A549 (cell line): ENCODE measurements around the gene LUC7L2. TPM values are rescaled to one million over a fixed set of nuclear protein-coding genes. Genes with fewer than 3 reads are reported as not detected.
A peak's percentile ranks its signal among the peaks of the same experiment; 100 is the strongest.

Source experiments
- ATAC-seq, 2 experiments: fragments of 200-7000 bp in 1 of 2; fragments of >200 bp in 1 of 2; cut with Nextera tagmentation in 1 of 2; cut with Tn5 transposase in 1 of 2; 3 replicates each; pipeline versions ENCODE4 v1.8.0 to v1.9.1; 2018 to 2020; ENCODE audit warnings: mild to moderate bottlenecking in 1 of 2, moderate library complexity in 1 of 2
- CTCF ChIA-PET: fragments of 300-600 bp; sonication (Branson Sonifier 250); formaldehyde crosslinking; extraction: SDS; loops from one replicate; lab custom pipeline; 2021; ENCODE audit warnings: antibody characterized with exemption, inconsistent platforms; lab: Yijun Ruan, JAX
- POLR2A ChIA-PET: fragments of 350-600 bp; formaldehyde crosslinking; extraction: SDS; loops from one replicate; lab custom pipeline; 2021; ENCODE audit warnings: antibody characterized with exemption, inconsistent platforms; lab: Yijun Ruan, JAX
- DNase-seq, 2 experiments: peaks; one replicate each; pipeline versions ENCODE4 v3.0.0 to v3.0.0-alpha.2; 2011 to 2016; ENCODE audit warnings: low read depth in 1 of 2, low spot score in 1 of 2
- FAIRE-seq: peaks from 2 replicates; lab custom pipeline; 2011; peaks lifted over from hg19 to GRCh38; lab: Jason Lieb, UNC
- H3K27ac ChIP-seq, 2 experiments: fragments of >200 bp; sonication (Bioruptor Twin); formaldehyde crosslinking; 3 replicates each; pipeline ENCODE4 v1.5.1; 2016 to 2017
- H3K4me1 ChIP-seq: fragments of >200 bp; sonication (Bioruptor Twin); formaldehyde crosslinking; 3 replicates; pipeline ENCODE4 v1.6.1; 2016
- H3K4me2 ChIP-seq: fragments of >200 bp; sonication (Bioruptor Twin); formaldehyde crosslinking; 3 replicates; pipeline ENCODE4 v1.6.1; 2016
- H3K4me3 ChIP-seq: fragments of >200 bp; sonication (Bioruptor Twin); formaldehyde crosslinking; 3 replicates; pipeline ENCODE4 v1.5.1; 2016
- H3K9me3 ChIP-seq: fragments of >200 bp; sonication (Bioruptor Twin); formaldehyde crosslinking; 3 replicates; pipeline ENCODE4 v1.6.1; 2016
- CHD2 ChIP-seq: fragments of 150-350 bp; IDR thresholded peaks from 2 replicates; pipeline ENCODE4 v1.6.1; 2014; ENCODE audit warnings: low read length; ENCODE audit not compliant: partially characterized antibody
- CHD4 ChIP-seq: fragments of 200-600 bp; sonication (generic); IDR thresholded peaks from 2 replicates; pipeline ENCODE4 v1.6.1; 2016; ENCODE audit warnings: antibody characterized with exemption, mild to moderate bottlenecking, borderline replicate concordance
- EHMT2 ChIP-seq: fragments of 200-600 bp; sonication (generic); IDR thresholded peaks from 2 replicates; pipeline ENCODE4 v1.6.1; 2016; ENCODE audit warnings: antibody characterized with exemption, low read depth, mild to moderate bottlenecking, moderate library complexity
- EP300 ChIP-seq, 2 experiments: fragments of >200 bp; sonication (Bioruptor Twin); formaldehyde crosslinking; IDR thresholded peaks; 2 replicates in 1 of 2; 3 replicates in 1 of 2; pipeline ENCODE4 v1.6.1; 2016 to 2017
- FOXS1 ChIP-seq: fragments of 250-450 bp; sonication (Bioruptor Pico); IDR thresholded peaks from 2 replicates; pipeline ENCODE4 v1.5.0; 2020; ENCODE audit warnings: mild to moderate bottlenecking, moderate library complexity
- HDAC2 ChIP-seq: fragments of 200-600 bp; sonication (generic); IDR thresholded peaks from 2 replicates; pipeline ENCODE4 v1.6.1; 2016
- HEYL ChIP-seq: fragments of 250-450 bp; sonication (Bioruptor Pico); IDR thresholded peaks from 2 replicates; pipeline ENCODE4 v1.8.0; 2021; ENCODE audit warnings: mild to moderate bottlenecking, moderate library complexity
- HOXA7 ChIP-seq: fragments of 250-450 bp; sonication (Bioruptor Pico); IDR thresholded peaks from 2 replicates; pipeline ENCODE4 v1.5.0; 2020; ENCODE audit warnings: mild to moderate bottlenecking, moderate library complexity
- KDM1A ChIP-seq: fragments of 200-600 bp; sonication (generic); IDR thresholded peaks from 2 replicates; pipeline ENCODE4 v1.6.1; 2016; ENCODE audit warnings: low read depth, mild to moderate bottlenecking
- KDM5A ChIP-seq: fragments of 200-600 bp; sonication (generic); IDR thresholded peaks from 2 replicates; pipeline ENCODE4 v1.6.1; 2016; ENCODE audit warnings: antibody characterized with exemption, mild to moderate bottlenecking
- MAZ ChIP-seq: fragments of 150-350 bp; IDR thresholded peaks from 2 replicates; pipeline ENCODE4 v1.6.1; 2014; ENCODE audit warnings: antibody characterized with exemption, low read depth, low read length, borderline replicate concordance
- MYC ChIP-seq: IDR thresholded peaks from 2 replicates; pipeline ENCODE4 v1.6.1; 2012; ENCODE audit warnings: mild to moderate bottlenecking, inconsistent platforms, low read length, improper control_type of control experiment, borderline replicate concordance
- NFE2L2 ChIP-seq: fragments of 150-350 bp; conservative IDR thresholded peaks from 2 replicates; pipeline ENCODE4 v1.6.1; 2014; ENCODE audit warnings: low read length
- NPAS2 ChIP-seq: fragments of 250-450 bp; sonication (Bioruptor Pico); IDR thresholded peaks from 2 replicates; pipeline ENCODE4 v1.8.0; 2022; ENCODE audit warnings: mild to moderate bottlenecking, moderate library complexity, borderline replicate concordance
- POLR2A ChIP-seq: IDR thresholded peaks from 2 replicates; pipeline ENCODE4 v1.6.1; 2012; ENCODE audit warnings: mild to moderate bottlenecking, low read length
- POLR2AphosphoS2 ChIP-seq: conservative IDR thresholded peaks from 2 replicates; pipeline ENCODE4 v1.6.1; 2012; ENCODE audit warnings: low read length, improper control_type of control experiment, inconsistent platforms
- RARB ChIP-seq: fragments of 250-450 bp; sonication (Bioruptor Pico); IDR thresholded peaks from 2 replicates; pipeline ENCODE4 v1.8.0; 2021; ENCODE audit warnings: mild to moderate bottlenecking, moderate library complexity
- SMC3 ChIP-seq: fragments of >200 bp; sonication (Bioruptor Twin); formaldehyde crosslinking; IDR thresholded peaks from 3 replicates; pipeline ENCODE4 v1.6.1; 2018; ENCODE audit warnings: inconsistent platforms
- TFCP2L1 ChIP-seq: fragments of 250-450 bp; sonication (Bioruptor Pico); IDR thresholded peaks from 2 replicates; pipeline ENCODE4 v1.5.0; 2021; ENCODE audit warnings: mild to moderate bottlenecking
- ZFP36 ChIP-seq: fragments of 450-650 bp; IDR thresholded peaks from 2 replicates; pipeline ENCODE4 v1.6.1; 2014; ENCODE audit warnings: borderline replicate concordance; ENCODE audit not compliant: partially characterized antibody
- ZSCAN20 ChIP-seq: fragments of 250-450 bp; sonication (Bioruptor Pico); IDR thresholded peaks from 2 replicates; pipeline ENCODE4 v1.8.0; 2022; ENCODE audit warnings: mild to moderate bottlenecking, moderate library complexity
- WGBS: methylation state at CpG from one replicate; pipeline ENCODE4 v1.1.6; 2017; ENCODE audit errors: missing lambda C conversion rate; 5-methylcytosine and 5-hydroxymethylcytosine counted together
- polyA plus RNA-seq, 4 experiments: library from polyadenylated mRNA; depleted of rRNA in 3 of 4; stranded (reverse); fragments of >200 nt; fragmentation: RNase III in 1 of 4; extraction: RNeasy Plus Mini Kit Qiagen cat#74134 plus additional on column Dnase treatment in 1 of 4; gene quantifications; 2 replicates in 3 of 4; 3 replicates in 1 of 4; pipeline ENCODE4 v1.2.3, GENCODE V29; 2011 to 2017
- TF ChIP-seq, protein P1 (sequence below): fragments of 200-600 bp; sonication (generic); IDR thresholded peaks from 2 replicates; pipeline ENCODE4 v1.6.1; 2016; ENCODE audit warnings: antibody characterized with exemption, mild to moderate bottlenecking, moderate library complexity
- TF ChIP-seq, protein P2 (sequence below): fragments of >200 bp; sonication (Bioruptor Twin); formaldehyde crosslinking; IDR thresholded peaks from 3 replicates; pipeline ENCODE4 v1.5.1; 2016
- TF ChIP-seq, protein P3 (sequence below): fragments of >200 bp; sonication (Bioruptor Twin); formaldehyde crosslinking; IDR thresholded peaks from 2 replicates; pipeline ENCODE4 v1.6.1; 2016
- TF ChIP-seq, protein P4 (sequence below): fragments of 450-650 bp; IDR thresholded peaks from 2 replicates; pipeline ENCODE4 v1.6.1; 2014; ENCODE audit warnings: antibody characterized with exemption
- TF ChIP-seq, protein P5 (sequence below): IDR thresholded peaks from 2 replicates; pipeline ENCODE4 v1.6.1; 2012

Gene LUC7L2
- polyA plus RNA-seq, 2 of the 4 experiments (the other 2 are of a cell fraction), result 49.5 to 75.7 TPM

DNA sequence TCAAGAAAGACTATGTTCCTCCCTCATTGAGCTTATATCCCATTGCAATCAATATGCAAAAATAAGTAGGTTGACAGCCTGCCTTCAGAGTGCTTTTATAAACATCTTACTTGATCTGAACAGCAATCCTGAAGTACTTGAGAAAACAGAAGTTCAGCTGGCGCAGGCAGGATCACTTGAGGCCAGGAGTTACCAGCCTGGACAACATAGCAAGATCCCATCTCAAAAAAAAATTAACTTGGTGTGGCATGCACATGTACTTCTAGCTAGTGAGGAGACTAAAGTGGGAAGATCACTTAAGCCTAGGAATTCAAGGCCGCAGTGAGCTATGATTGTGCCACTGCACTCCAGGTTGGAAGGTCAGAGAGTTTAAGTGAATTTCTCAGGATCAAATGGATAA, 30.1 kb downstream of the LUC7L2 start:
- Histone ChIP-seq H3K4me2 (no peak overlapping the region), H3K27ac (no peak overlapping the region), H3K4me3 (no peak overlapping the region), H3K4me1 (peaks cover 6% of the 10 kb centered on the region; the same call in 1 of the 3 replicates), H3K9me3 (no peaks in the 10 kb centered on the region)
- TF ChIP-seq, protein P1, sequence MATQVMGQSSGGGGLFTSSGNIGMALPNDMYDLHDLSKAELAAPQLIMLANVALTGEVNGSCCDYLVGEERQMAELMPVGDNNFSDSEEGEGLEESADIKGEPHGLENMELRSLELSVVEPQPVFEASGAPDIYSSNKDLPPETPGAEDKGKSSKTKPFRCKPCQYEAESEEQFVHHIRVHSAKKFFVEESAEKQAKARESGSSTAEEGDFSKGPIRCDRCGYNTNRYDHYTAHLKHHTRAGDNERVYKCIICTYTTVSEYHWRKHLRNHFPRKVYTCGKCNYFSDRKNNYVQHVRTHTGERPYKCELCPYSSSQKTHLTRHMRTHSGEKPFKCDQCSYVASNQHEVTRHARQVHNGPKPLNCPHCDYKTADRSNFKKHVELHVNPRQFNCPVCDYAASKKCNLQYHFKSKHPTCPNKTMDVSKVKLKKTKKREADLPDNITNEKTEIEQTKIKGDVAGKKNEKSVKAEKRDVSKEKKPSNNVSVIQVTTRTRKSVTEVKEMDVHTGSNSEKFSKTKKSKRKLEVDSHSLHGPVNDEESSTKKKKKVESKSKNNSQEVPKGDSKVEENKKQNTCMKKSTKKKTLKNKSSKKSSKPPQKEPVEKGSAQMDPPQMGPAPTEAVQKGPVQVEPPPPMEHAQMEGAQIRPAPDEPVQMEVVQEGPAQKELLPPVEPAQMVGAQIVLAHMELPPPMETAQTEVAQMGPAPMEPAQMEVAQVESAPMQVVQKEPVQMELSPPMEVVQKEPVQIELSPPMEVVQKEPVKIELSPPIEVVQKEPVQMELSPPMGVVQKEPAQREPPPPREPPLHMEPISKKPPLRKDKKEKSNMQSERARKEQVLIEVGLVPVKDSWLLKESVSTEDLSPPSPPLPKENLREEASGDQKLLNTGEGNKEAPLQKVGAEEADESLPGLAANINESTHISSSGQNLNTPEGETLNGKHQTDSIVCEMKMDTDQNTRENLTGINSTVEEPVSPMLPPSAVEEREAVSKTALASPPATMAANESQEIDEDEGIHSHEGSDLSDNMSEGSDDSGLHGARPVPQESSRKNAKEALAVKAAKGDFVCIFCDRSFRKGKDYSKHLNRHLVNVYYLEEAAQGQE, result no peak
- no peak for TF ChIP-seq KDM5A
- no peak for TF ChIP-seq TFCP2L1 (CRISPR knock-in tag)
- TF ChIP-seq HDAC2, result no peak
- TF ChIP-seq, protein P2, sequence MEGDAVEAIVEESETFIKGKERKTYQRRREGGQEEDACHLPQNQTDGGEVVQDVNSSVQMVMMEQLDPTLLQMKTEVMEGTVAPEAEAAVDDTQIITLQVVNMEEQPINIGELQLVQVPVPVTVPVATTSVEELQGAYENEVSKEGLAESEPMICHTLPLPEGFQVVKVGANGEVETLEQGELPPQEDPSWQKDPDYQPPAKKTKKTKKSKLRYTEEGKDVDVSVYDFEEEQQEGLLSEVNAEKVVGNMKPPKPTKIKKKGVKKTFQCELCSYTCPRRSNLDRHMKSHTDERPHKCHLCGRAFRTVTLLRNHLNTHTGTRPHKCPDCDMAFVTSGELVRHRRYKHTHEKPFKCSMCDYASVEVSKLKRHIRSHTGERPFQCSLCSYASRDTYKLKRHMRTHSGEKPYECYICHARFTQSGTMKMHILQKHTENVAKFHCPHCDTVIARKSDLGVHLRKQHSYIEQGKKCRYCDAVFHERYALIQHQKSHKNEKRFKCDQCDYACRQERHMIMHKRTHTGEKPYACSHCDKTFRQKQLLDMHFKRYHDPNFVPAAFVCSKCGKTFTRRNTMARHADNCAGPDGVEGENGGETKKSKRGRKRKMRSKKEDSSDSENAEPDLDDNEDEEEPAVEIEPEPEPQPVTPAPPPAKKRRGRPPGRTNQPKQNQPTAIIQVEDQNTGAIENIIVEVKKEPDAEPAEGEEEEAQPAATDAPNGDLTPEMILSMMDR, result no peak
- no peak for TF ChIP-seq EP300 (IDR thresholded peaks at IDR 0.05)
- no peak for TF ChIP-seq ZFP36
- no peak for TF ChIP-seq CHD2
- TF ChIP-seq NPAS2 (CRISPR knock-in tag), result no peak
- no peak for TF ChIP-seq HOXA7 (CRISPR knock-in tag)
- no peak for TF ChIP-seq ZSCAN20 (CRISPR knock-in tag)
- TF ChIP-seq CHD4, result no peak
- TF ChIP-seq POLR2AphosphoS2, result no peak
- POLR2A ChIA-PET, result no interaction called here
- DNase-seq (no peak), FAIRE-seq (no peak), ATAC-seq (no peak)
- CTCF ChIA-PET, result interaction anchor here (0.6 kb wide), 2 partner anchors 18 to 49 kb away, joined by 3 to 4 read pairs; partner anchors contain the start of gene FMC1
- 96% methylated on average over 2 of the region's 2 CpGs for WGBS

DNA sequence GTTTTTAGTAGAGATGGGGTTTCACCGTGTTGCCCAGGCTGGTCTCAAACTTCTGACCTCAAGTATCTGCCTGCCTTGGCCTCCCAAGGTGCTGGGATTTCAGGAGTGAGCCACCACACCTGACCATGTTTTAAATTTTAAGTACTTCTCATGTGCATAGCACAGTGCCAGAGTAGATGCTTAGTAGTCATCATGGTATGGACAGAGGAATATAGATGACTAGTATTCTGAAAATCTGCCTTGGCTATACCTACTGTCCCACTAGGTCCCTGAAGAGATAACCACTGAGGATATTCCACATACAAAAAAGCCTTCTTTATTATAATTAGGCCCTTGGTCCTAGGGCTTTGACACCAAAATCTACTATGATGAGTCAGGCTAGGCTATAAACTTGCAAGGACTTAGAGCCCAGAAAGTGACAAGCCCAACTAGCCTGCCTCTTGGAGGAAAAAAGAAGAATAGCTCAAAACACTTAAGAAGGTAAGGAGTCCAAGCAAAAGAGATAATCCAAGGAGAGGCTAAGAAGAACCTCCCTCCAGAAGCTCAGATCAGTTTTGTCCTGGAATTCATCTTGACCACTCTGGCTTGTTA, 34.0 kb downstream of the LUC7L2 start:
- Histone ChIP-seq H3K4me1 (peaks cover 11% of the 10 kb centered on the region; the same call in 2 of the 3 replicates), H3K27ac (no peak overlapping the region), H3K4me2 (no peak overlapping the region), H3K4me3 (no peak overlapping the region), H3K9me3 (no peaks in the 10 kb centered on the region)
- TF ChIP-seq NPAS2 (CRISPR knock-in tag), result no peak
- TF ChIP-seq, protein P3, sequence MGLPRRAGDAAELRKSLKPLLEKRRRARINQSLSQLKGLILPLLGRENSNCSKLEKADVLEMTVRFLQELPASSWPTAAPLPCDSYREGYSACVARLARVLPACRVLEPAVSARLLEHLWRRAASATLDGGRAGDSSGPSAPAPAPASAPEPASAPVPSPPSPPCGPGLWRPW, result no peak
- no peak for TF ChIP-seq TFCP2L1 (CRISPR knock-in tag)
- no peak for TF ChIP-seq MAZ
- POLR2A ChIA-PET, result interaction anchor here (1.1 kb wide), 1 partner anchor 34 kb away, joined by 5 read pairs; the partner anchor contains the start of gene LUC7L2
- peak in 1 of 2 experiments; percentile 30; a peak in 2 of 6 replicates for ATAC-seq
- CTCF ChIA-PET, result interaction anchor here (0.7 to 1.2 kb wide), 2 partner anchors 10 to 41 kb away, joined by 3 to 6 read pairs; no protein-coding TSS in a partner anchor
- 100% methylated on average over 1 of the region's 1 CpG for WGBS
- FAIRE-seq, result no peak
- DNase-seq, result no peak

DNA sequence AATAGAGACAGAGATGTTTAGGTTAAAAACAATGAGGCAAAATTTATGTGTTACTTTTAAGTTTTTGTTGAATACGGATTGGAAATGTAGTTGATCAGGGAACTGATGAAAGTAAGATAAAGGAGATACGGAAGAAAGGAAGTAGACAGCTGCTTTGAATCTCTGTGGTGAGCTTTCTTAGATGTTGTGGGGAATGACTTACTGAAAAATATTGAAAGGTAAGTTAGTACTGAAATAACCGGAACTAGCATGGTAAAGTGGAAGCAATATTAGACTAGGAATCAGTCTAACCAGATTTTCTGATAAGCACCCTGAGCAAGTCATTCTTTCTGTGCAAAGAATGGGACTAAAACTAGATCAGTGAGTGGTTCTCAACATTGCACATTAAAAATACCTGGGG, 34.8 kb downstream of the LUC7L2 start:
- H3K4me1 ChIP-seq, result peaks cover 11% of the 10 kb centered on the region; the same call in 2 of the 3 replicates
- H3K4me3 ChIP-seq, result no peak overlapping the region
- ChIA-PET CTCF (interaction anchor here (0.6 to 1.2 kb wide), 4 partner anchors 9 to 251 kb away, joined by 3 to 6 read pairs (median 3); no protein-coding TSS in a partner anchor), POLR2A (interaction anchor here (1.1 kb wide), 1 partner anchor 35 kb away, joined by 5 read pairs; the partner anchor contains the start of gene LUC7L2)
- H3K4me2 ChIP-seq, result no peak overlapping the region
- FAIRE-seq (no peak), ATAC-seq (no peak), DNase-seq (no peak)
- H3K27ac ChIP-seq, result no peak overlapping the region
- 93% methylated on average over 3 of the region's 3 CpGs for WGBS
- no peaks in the 10 kb centered on the region for H3K9me3 ChIP-seq
- no peak for TF ChIP-seq NFE2L2
- no peak for TF ChIP-seq POLR2A
- TF ChIP-seq KDM1A, result no peak
- TF ChIP-seq EHMT2, result no peak
- no peak for TF ChIP-seq MYC
- TF ChIP-seq CHD4, result no peak
- TF ChIP-seq, protein P4, sequence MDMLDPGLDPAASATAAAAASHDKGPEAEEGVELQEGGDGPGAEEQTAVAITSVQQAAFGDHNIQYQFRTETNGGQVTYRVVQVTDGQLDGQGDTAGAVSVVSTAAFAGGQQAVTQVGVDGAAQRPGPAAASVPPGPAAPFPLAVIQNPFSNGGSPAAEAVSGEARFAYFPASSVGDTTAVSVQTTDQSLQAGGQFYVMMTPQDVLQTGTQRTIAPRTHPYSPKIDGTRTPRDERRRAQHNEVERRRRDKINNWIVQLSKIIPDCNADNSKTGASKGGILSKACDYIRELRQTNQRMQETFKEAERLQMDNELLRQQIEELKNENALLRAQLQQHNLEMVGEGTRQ, result no peak
- no peak for TF ChIP-seq FOXS1 (CRISPR knock-in tag)
- no peak for TF ChIP-seq TFCP2L1 (CRISPR knock-in tag)
- TF ChIP-seq EP300 (IDR thresholded peaks at IDR 0.05), result no peak
- TF ChIP-seq, protein P3, result no peak
- TF ChIP-seq HEYL, result no peak
- TF ChIP-seq, protein P5, sequence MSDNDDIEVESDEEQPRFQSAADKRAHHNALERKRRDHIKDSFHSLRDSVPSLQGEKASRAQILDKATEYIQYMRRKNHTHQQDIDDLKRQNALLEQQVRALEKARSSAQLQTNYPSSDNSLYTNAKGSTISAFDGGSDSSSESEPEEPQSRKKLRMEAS, result no peak
- no peak for TF ChIP-seq POLR2AphosphoS2
- TF ChIP-seq MAZ, result no peak
- TF ChIP-seq SMC3, result no peak
- no peak for TF ChIP-seq RARB (CRISPR knock-in tag)
